ENCODE results near the gene MAT2B.
A peak's percentile ranks its signal among the peaks of the same experiment; 100 is the strongest.

MAT2B gene

DNA sequence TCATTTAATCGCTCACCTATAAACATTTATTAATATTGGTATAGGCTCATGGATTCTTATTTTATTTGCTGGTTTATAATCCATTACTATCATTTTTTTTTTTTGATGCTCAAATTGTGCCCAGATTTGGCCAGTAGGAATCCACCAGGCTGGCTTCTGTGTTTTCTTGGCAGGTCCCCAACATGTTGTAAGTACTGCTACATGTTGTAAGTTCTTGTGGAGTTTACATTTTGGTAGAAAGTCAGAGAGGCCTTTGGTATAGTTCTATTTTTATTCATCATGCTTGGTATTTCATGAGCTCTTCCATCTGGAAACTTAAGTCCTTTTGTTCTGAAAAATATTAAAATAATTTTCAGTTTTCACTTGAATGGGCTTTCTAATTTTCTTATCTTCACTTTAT is 47.1 kb downstream of the MAT2B start:
- TF ChIP-seq, protein P1, sequence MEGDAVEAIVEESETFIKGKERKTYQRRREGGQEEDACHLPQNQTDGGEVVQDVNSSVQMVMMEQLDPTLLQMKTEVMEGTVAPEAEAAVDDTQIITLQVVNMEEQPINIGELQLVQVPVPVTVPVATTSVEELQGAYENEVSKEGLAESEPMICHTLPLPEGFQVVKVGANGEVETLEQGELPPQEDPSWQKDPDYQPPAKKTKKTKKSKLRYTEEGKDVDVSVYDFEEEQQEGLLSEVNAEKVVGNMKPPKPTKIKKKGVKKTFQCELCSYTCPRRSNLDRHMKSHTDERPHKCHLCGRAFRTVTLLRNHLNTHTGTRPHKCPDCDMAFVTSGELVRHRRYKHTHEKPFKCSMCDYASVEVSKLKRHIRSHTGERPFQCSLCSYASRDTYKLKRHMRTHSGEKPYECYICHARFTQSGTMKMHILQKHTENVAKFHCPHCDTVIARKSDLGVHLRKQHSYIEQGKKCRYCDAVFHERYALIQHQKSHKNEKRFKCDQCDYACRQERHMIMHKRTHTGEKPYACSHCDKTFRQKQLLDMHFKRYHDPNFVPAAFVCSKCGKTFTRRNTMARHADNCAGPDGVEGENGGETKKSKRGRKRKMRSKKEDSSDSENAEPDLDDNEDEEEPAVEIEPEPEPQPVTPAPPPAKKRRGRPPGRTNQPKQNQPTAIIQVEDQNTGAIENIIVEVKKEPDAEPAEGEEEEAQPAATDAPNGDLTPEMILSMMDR (IDR thresholded peaks at IDR 0.05; ENCODE audit: control extremely low read depth, extremely low read depth, low read depth, missing control alignments) = no peak
- no peak for DNase-seq (ENCODE audit: extremely low spot score)
- CTCF ChIA-PET = interaction anchor here (0.6 kb wide), 1 partner anchor 11 kb away, joined by 3 read pairs; no protein-coding TSS in a partner anchor
- POLR2A ChIA-PET = no interaction called here

DNA sequence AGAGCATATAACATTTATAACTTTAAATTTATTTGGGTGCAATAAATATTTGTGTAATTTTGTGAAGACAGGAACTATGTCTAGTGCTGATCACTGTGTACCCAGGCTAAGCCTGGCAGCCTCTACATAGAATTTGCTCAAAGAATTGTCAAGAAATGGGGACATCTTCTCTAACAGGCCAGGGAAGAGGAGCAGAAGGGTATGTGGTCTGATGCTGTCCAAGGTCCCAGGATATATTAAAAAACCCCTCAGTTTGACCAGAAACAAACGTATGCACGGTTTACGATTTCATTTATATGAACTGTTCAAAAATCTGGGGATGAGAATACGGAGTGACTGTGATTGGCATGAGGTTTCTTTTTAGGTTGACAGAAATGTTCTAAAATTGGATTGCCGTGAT is 55.9 kb downstream of the MAT2B start:
- POLR2A ChIA-PET = no interaction called here
- TF ChIP-seq, protein P1 (IDR thresholded peaks at IDR 0.05; ENCODE audit: control extremely low read depth, extremely low read depth, low read depth, missing control alignments) = no peak
- no peak for DNase-seq (ENCODE audit: extremely low spot score)
- CTCF ChIA-PET = interaction anchor here (0.8 kb wide), 1 partner anchor 33 kb away, joined by 3 read pairs; no protein-coding TSS in a partner anchor

DNA sequence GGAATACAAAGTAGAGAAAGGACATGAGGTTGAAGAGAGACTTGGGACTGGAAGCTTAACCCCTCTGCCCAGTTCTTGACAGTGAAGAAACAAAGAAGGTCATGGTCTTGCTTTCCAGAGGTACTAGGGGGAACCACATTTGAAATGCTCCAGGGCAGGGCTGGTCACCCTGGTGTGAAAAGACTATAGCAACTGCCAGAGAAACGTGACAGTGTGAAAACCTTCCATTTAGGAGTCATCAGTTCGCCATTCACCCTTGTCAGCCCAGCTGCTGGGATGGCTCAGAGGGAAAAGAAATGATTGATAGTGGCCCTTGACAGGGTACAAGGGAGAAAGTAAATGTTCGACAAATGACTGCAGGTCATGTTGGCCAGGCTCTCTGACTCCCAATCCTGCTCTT is 56.7 kb downstream of the MAT2B start:
- POLR2A ChIA-PET = no interaction called here
- no peak for DNase-seq (ENCODE audit: extremely low spot score)
- CTCF ChIA-PET = interaction anchor here (1.4 kb wide), 1 partner anchor 16 kb away, joined by 4 read pairs; no protein-coding TSS in a partner anchor
- TF ChIP-seq, protein P1 (IDR thresholded peaks at IDR 0.05; ENCODE audit: control extremely low read depth, extremely low read depth, low read depth, missing control alignments) = no peak

DNA sequence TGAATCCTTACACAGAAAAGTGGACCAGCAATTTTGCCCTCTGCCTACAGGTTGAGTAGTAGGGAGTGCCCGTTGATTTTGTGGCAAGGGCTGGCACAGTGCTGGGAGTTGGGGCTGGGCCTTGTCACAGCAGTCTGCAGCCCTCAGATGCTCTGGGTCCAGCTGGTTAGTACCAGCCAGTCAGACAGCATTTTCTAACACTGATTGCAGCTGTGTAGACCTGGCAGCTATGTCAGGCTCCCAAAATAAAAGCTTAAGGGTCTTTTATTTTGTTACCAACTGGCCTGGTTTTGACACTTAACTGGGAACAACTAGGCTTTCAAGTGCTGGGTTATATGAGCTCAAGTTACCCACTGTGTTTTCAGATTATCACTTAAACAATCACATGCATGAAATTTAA is 57.7 kb downstream of the MAT2B start:
- ChIA-PET POLR2A (no interaction called here), CTCF (interaction anchor here (1.2 to 3.9 kb wide), 4 partner anchors 17 to 1110 kb away, joined by 3 to 34 read pairs (median 4); no protein-coding TSS in a partner anchor)
- no peak for DNase-seq (ENCODE audit: extremely low spot score)
- TF ChIP-seq, protein P1 (IDR thresholded peaks at IDR 0.05; ENCODE audit: control extremely low read depth, extremely low read depth, low read depth, missing control alignments) = no peak

DNA sequence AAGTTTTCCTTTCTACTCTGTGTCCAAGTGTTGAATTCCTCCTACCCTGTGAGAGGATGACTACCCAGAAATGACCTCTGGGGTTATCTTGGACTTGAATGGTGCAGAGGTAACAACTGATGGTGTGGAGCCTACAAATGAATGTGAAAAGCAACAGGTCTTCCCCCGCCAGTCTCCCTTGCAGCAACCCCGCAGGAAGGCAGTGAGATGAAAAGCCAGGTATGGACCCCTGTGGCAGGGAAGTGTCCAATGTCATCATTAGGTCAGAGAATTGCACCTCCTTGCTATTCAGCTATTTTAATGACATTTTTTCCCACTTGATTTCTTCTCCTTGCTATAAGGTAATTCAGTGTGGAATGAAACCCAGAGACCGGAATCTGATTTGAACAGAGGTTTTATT is 58.5 kb downstream of the MAT2B start:
- no peak for DNase-seq (ENCODE audit: extremely low spot score)
- TF ChIP-seq, protein P1 (IDR thresholded peaks at IDR 0.05; ENCODE audit: control extremely low read depth, extremely low read depth, low read depth, missing control alignments) = no peak
- ChIA-PET CTCF (interaction anchor here (0.6 to 3.9 kb wide), 11 partner anchors 11 to 1109 kb away, joined by 3 to 34 read pairs (median 4); no protein-coding TSS in a partner anchor), POLR2A (no interaction called here)

DNA sequence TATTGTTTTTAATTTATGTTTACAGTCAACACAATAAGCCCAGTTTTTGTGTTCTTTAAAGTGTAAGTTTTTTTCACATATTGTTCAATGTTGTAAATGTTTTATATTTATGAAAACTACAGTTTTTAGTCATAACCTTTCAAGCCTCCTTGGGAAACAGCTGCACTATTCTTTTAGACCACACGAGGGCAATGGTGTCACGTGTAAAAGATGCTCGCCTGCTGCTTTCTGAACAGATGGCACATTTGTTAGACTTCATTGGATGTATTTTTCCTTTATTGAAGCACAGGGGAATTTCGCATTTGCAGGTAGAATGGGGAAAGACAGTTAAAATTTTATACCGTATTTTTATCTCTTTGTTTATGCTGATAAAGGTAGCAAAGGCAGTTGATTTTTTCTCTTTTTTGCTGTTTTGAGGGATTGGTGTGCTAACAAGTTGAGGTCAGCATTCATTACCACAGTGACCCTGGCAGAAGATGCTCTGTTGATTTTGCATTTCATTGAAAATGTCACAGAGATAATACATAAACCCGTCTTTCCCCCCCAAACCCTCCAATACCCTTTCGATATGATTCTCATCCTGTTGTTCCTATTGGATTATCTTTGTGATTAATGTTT is 59.0 kb downstream of the MAT2B start:
- TF ChIP-seq, protein P1 (IDR thresholded peaks at IDR 0.05; ENCODE audit: control extremely low read depth, extremely low read depth, low read depth, missing control alignments) = peak; percentile 88
- ChIA-PET CTCF (interaction anchor here (1.0 to 3.9 kb wide), 12 partner anchors 10 to 1109 kb away, joined by 3 to 34 read pairs (median 4); no protein-coding TSS in a partner anchor), POLR2A (no interaction called here)
- peak; percentile 55 for DNase-seq (ENCODE audit: extremely low spot score)

Data from GM10248 (cell line).